EL (cell line): ENCODE results near the gene TXN2.
"Not testable (repeated sequence)": the region's sequence is repeated elsewhere in the genome, so short reads cannot be mapped to it uniquely, and the experiment has no call there.

Experiments
- DNase-seq: peaks from one replicate; pipeline ENCODE4 v3.0.0-alpha.2; 2016

Gene TXN2

GRCh38 chr22:36454916-36455570, 26.4 kb downstream of the TXN2 start:
- peak; percentile 91 for DNase-seq

- no peak for DNase-seq
These were observed 27.5 kb downstream of the TXN2 start for GRCh38 chr22:36453855-36454378.

GRCh38 chr22:36452978-36453607, 28.3 kb downstream of the TXN2 start:
- peak; percentile 40 for DNase-seq

GRCh38 chr22:36452250-36452977, 29.0 kb downstream of the TXN2 start:
- DNase-seq: no peak

- DNase-seq: not testable (repeated sequence)
These were observed 30.5 kb downstream of the TXN2 start for GRCh38 chr22:36450923-36451322.

GRCh38 chr22:36449596-36450175, 31.8 kb downstream of the TXN2 start:
- DNase-seq: no peak

GRCh38 chr22:36447632-36448031, 33.8 kb downstream of the TXN2 start:
- DNase-seq: no peak

- peak; percentile 94 for DNase-seq
These were observed 36.2 kb downstream of the TXN2 start for GRCh38 chr22:36445158-36445668.

GRCh38 chr22:36443198-36443770, 38.2 kb downstream of the TXN2 start:
- DNase-seq: no peak

- no peak for DNase-seq
These were observed 38.8 kb downstream of the TXN2 start for GRCh38 chr22:36442506-36443197.

GRCh38 chr22:36440429-36441002, 40.9 kb downstream of the TXN2 start:
- DNase-seq: no peak

GRCh38 chr22:36439481-36440271, 41.8 kb downstream of the TXN2 start:
- DNase-seq: peak; percentile 98

GRCh38 chr22:36435516-36436415, 45.7 kb downstream of the TXN2 start:
- no peak for DNase-seq

GRCh38 chr22:36433318-36434231, 47.9 kb downstream of the TXN2 start:
- no peak for DNase-seq

- DNase-seq: peak; percentile 64
These were observed 48.7 kb downstream of the TXN2 start for GRCh38 chr22:36432592-36433317.

GRCh38 chr22:36431977-36432376, 49.5 kb downstream of the TXN2 start:
- no peak for DNase-seq

- DNase-seq: peak; percentile 39
These were observed 50.6 kb downstream of the TXN2 start for GRCh38 chr22:36430863-36431262.

GRCh38 chr22:36427952-36428351, 53.5 kb downstream of the TXN2 start:
- not testable (repeated sequence) for DNase-seq
